Stomach (tissue), 4 donors: Measurements from ENCODE around the gene DUSP18.
"Not testable (repeated sequence)": the region's sequence is repeated elsewhere in the genome, so short reads cannot be mapped to it uniquely, and the experiment has no call there.

Experiments used
- CTCF ChIP-seq, 7 experiments: fragments of 450-650 bp in 4 of 7; fragments of 200-600 bp in 3 of 7; sonication (generic) in 3 of 7; IDR thresholded peaks; one replicate each; pipeline ENCODE4 v1.5.1; 2016 to 2019; ENCODE audit warnings: antibody characterized with exemption in 7 of 7, control low read depth in 2 of 7, mild to moderate bottlenecking in 1 of 7
- EP300 ChIP-seq: sonication (generic); formaldehyde crosslinking; IDR thresholded peaks from one replicate; pipeline ENCODE4 v1.6.1; 2017; ENCODE audit warnings: antibody characterized with exemption
- POLR2A ChIP-seq, 4 donors: fragments of 450-650 bp; IDR thresholded peaks; one replicate each; pipeline ENCODE4 v1.6.1; 2016; ENCODE audit warnings: antibody characterized with exemption in 4 of 4, control low read depth in 2 of 4, mild to moderate bottlenecking in 1 of 4, moderate library complexity in 1 of 4

GRCh38 chr22:30679895-30680690 lies 12.4 kb upstream of the DUSP18 start:
- not testable (repeated sequence) for TF ChIP-seq CTCF (IDR thresholded peaks at IDR 0.05); POLR2A (IDR thresholded peaks at IDR 0.05); EP300
